ENCODE data around the gene PLEKHA8. TPM values are rescaled to one million over a fixed set of nuclear protein-coding genes. Genes with fewer than 3 reads are reported as not detected.

PLEKHA8 gene
- total RNA-seq, 4 donors from 2014 or later = 6.6 to 16.4 (median 13.1) TPM

GRCh38 chr7:30136117-30136731 is 108.0 kb downstream of the PLEKHA8 start:
- intact Hi-C loops (cut with DNase I; ENCODE audit: low total_unique reads) = no loop called here
- in situ Hi-C loops (cut with MboI; ENCODE audit: low pct_ligation_motif_present in 1 of 4, low pct_unique_long_range_greater_than_20kb in 1 of 4, low sequenced_read_pairs in 3 of 4) = no loop called here

GRCh38 chr7:30136743-30137485 is 108.7 kb downstream of the PLEKHA8 start:
- Histone ChIP-seq H3K4me3 (peak overlapping the region in 1 of 4 donors; percentile 67), H3K4me1 (peaks cover 4 to 21% (median 8%) of the 10 kb centered on the region in 4 donors), H3K27ac (no peak overlapping the region), H3K36me3 (no peaks in the 10 kb centered on the region), H3K9me3 (no peaks in the 10 kb centered on the region), H3K27me3 (no peaks in the 10 kb centered on the region)
- 86 to 90% methylated on average over 4 to 7 of the region's 7 CpGs for WGBS, 2 donors (ENCODE audit: low coverage in 1 of 2)
- intact Hi-C loops (cut with DNase I; ENCODE audit: low total_unique reads) = no loop called here
- TF ChIP-seq CTCF (IDR thresholded peaks at IDR 0.05) (no peak), POLR2A (IDR thresholded peaks at IDR 0.05) (no peak)
- in situ Hi-C loops (cut with MboI; ENCODE audit: low pct_ligation_motif_present in 1 of 4, low pct_unique_long_range_greater_than_20kb in 1 of 4, low sequenced_read_pairs in 3 of 4) = no loop called here
- no peak for DNase-seq

More at GRCh38 chr7:30136117-30136731, 108.0 kb downstream of the PLEKHA8 start:
- TF ChIP-seq CTCF (IDR thresholded peaks at IDR 0.05) (no peak), POLR2A (IDR thresholded peaks at IDR 0.05) (no peak), POLR2AphosphoS5 (IDR thresholded peaks at IDR 0.05) (no peak), EP300 (IDR thresholded peaks at IDR 0.05; ENCODE audit: low read depth) (no peak)
- H3K9me3 ChIP-seq = no peaks in the 10 kb centered on the region
- no peaks in the 10 kb centered on the region for H3K27me3 ChIP-seq
- no peak for DNase-seq
- 25% methylated on average over 36 of the region's 36 CpGs; no CpG with 5 or more reads in 1 of the 2 donors for WGBS, 2 donors (ENCODE audit: low coverage in 1 of 2)
- H3K4me1 ChIP-seq = peaks cover 4 to 17% (median 8%) of the 10 kb centered on the region in 4 donors
- H3K27ac ChIP-seq = peak overlapping the region; percentile 92 to 95 (median 93)
- no peaks in the 10 kb centered on the region for H3K36me3 ChIP-seq
- peak overlapping the region; percentile 61 to 98 (median 77) for H3K4me3 ChIP-seq

GRCh38 chr7:30139836-30140384 is 111.7 kb downstream of the PLEKHA8 start:
- H3K4me1 ChIP-seq = peaks cover 0 to 45% (median 27%) of the 10 kb centered on the region in 4 donors
- no peak overlapping the region for H3K4me3 ChIP-seq
- in situ Hi-C loops (cut with MboI; ENCODE audit: low pct_ligation_motif_present in 1 of 4, low pct_unique_long_range_greater_than_20kb in 1 of 4, low sequenced_read_pairs in 3 of 4) = no loop called here
- WGBS, 2 donors (ENCODE audit: low coverage in 1 of 2) = 58 to 67% methylated on average over 3 to 4 of the region's 4 CpGs
- no peaks in the 10 kb centered on the region for H3K9me3 ChIP-seq
- no peaks in the 10 kb centered on the region for H3K36me3 ChIP-seq
- intact Hi-C loops (cut with DNase I; ENCODE audit: low total_unique reads) = no loop called here
- H3K27me3 ChIP-seq = no peaks in the 10 kb centered on the region
- TF ChIP-seq EP300 (IDR thresholded peaks at IDR 0.05; ENCODE audit: low read depth) (no peak), POLR2AphosphoS5 (IDR thresholded peaks at IDR 0.05) (no peak), CTCF (IDR thresholded peaks at IDR 0.05) (no peak), POLR2A (IDR thresholded peaks at IDR 0.05) (no peak)
- no peak for DNase-seq
- no peak overlapping the region for H3K27ac ChIP-seq

- in situ Hi-C loops (cut with MboI; ENCODE audit: low pct_ligation_motif_present in 1 of 4, low pct_unique_long_range_greater_than_20kb in 1 of 4, low sequenced_read_pairs in 3 of 4) (no loop called here), intact Hi-C loops (cut with DNase I; ENCODE audit: low total_unique reads) (no loop called here)
- TF ChIP-seq POLR2A (IDR thresholded peaks at IDR 0.05) (no peak), CTCF (IDR thresholded peaks at IDR 0.05) (no peak), EP300 (IDR thresholded peaks at IDR 0.05; ENCODE audit: low read depth) (no peak), POLR2AphosphoS5 (IDR thresholded peaks at IDR 0.05) (no peak)
- Histone ChIP-seq H3K9me3 (no peaks in the 10 kb centered on the region), H3K4me3 (no peak overlapping the region), H3K36me3 (no peaks in the 10 kb centered on the region), H3K27ac (no peak overlapping the region), H3K27me3 (no peaks in the 10 kb centered on the region), H3K4me1 (peaks cover 0 to 45% (median 27%) of the 10 kb centered on the region in 4 donors)
- 87 to 91% methylated on average over 3 of the region's 3 CpGs for WGBS, 2 donors (ENCODE audit: low coverage in 1 of 2)
- no peak for DNase-seq
Measured at GRCh38 chr7:30140456-30140855, 112.2 kb downstream of the PLEKHA8 start.

Data from transverse colon (tissue), 4 donors.